Measurements from ENCODE around the gene NELFCD.

NELFCD gene

DNA sequence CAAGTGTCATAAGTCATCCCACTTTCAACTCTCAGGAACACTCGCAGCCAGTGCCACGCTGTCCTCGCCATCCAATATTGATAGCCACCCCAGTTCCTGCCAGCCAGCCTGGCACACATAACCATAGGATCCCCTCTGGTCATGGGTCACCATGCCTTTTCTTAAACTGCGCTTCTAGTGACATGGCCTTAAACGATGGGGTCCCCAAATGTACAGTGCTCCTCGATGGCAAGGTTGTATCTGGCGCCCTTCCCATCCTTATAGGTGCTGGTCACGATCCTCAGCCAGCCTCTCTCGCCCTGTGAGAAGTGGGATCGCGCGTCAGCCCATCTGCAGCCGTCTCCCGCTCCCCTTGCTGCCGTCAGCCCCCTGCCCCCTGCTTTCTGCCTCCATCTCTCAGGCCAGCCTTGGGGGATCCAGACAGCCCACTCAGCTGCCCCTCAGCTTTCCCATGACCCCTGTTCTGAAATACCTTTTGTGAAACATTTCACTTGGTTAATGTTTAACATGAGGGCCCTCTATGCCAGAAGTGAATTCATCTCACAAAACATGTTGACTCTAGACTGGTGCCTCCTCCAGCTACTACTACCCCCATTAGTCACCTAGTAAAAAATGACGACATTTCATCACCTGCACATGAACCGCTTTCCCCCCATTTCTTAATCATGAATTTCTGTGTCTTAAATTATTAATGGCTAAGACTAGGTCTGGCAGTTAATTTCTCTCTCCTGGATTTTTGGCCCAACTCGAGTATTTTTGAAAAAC is 14.6 kb downstream of the NELFCD start:
- DNase-seq, result no peak

DNA sequence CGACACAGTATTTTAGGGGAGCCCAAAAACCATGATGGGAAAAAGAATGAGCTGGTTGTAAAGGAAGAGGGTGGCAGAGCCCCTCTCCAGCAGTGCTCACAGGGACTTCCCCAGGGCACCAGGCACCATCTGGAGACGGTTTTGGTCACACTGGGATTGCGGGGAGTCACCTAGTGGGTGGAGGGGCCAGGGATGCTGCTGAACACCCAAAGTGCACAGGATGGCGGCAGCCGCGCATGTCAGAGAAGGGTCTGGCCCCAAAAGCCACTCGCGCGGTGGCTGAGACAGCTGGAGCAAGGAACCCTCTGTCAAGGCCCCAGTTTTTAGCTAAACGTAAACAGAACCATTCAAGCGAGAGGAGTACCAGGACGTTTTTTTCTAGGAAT is 15.2 kb downstream of the NELFCD start:
- DNase-seq, result no peak

DNA sequence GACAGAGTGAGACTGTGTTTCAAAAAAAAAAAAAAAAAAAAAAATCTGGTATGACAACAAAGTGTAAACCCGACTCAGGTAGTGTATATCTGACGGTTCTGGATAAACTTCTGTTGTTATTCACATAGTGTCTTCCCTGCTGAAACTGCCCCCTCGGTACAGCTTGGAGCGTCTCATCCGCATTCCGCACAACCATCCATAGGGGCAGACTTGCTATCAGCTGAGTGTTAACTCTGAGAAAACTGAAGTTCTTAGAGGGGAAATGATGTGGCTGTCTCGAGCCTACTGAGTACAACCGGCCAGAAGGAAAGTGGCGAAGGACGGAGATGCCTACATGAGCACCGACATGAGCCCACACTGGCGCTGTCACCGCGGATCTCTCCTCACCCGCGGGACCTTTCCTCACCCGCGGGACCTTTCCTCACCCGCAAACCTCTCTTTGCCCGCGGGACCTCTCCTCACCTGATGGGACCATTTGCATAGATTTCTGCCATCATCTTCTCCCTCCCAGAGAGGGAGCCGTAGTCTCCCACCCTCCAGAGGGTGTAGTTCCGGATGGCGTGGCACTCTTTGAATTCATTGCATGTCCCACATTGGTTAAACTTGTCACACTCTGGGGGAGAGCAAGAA is 16.2 kb downstream of the NELFCD start:
- no peak for DNase-seq

DNA sequence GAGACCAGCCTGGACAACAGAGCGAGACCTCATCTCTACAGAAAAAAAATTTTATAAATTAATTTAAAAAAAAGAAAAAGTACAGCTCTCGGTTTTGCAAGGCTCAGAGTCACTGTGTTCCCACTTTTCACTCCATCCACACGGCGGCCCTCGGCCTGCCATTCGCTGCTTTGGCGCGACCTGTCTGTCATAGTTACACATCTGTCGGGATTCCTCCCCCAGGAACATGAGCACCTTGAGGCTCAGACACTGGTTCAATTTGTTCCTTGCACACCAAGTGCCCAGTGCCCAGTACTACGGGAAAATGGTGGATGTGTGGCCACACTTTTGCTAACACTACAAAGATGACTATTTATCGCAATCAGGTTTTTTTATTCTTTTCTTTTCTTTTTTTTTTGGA is 17.6 kb downstream of the NELFCD start:
- no peak for DNase-seq

DNA sequence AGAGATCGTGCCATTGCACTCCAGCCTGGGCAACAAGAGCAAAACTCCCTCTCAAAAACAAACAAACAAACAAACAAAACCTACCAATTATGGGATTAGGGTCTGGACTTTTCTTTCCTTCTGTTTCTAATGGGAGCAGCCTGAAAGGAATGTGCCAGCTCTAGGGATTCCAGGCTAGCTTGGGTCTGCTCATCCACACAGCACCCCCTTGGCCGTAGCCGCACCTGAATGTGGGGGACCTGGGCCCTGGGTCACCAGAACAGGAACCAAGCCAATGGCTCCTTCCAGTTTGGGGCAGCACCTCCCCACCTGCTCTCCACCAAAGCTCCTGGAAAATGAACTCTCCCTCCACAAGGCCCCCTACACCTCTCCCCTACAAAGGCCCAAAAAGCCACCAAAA is 19.3 kb downstream of the NELFCD start:
- no peak for DNase-seq

DNA sequence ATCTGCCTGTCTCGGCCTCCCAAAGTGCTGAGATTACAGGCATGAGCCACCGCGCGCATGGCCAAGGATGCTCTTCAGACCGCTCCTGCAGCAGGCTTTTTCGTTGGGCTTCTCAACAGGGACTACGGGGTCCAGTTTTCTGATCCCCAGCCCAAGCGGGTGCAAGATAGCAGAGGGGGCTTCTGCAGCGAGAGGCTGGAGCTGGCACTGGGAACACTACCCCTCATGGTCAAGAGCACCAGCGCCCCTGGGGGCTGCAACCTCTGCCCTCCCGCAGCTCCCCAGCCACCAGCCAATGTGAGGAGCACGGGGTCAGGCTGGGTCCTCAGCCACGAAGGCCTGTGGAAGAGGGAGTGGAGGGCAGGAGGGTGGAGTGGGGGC is 20.0 kb downstream of the NELFCD start:
- no peak for DNase-seq

DNA sequence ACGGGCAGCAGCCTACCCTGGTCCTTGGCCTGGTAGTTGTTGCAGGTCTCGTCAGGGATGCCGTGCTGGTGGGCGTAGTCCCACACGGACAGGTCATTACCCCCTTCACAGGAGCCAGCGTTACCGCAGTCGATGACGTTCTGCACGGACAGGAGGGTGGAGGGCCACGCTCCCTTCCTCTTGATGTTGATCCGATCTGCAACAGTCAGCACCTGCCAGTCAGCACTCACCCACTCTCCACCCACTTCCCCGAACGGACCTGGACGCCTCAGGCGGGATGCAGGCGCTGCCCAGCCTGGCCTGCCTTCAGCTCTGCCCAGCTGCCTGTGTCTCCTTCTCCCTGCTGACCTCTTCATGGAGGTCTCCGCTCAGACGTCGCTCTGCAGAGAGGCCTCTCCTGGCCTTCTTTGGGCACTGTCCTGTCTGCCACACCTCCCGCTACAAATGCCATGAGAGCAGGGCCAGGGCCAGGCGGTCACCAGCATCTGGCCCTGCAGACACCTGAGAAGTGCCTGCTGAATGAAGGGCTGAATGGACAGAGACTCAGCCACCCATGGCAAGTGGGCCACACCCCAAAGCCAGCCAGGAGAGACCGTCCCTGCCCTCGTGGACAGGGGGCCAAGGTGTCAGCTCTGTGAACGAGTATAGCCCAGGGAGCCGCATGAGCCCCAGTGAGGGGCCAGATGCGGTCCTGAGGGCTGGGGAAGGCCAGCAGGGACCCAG is 20.6 kb downstream of the NELFCD start:
- DNase-seq, result no peak

DNA sequence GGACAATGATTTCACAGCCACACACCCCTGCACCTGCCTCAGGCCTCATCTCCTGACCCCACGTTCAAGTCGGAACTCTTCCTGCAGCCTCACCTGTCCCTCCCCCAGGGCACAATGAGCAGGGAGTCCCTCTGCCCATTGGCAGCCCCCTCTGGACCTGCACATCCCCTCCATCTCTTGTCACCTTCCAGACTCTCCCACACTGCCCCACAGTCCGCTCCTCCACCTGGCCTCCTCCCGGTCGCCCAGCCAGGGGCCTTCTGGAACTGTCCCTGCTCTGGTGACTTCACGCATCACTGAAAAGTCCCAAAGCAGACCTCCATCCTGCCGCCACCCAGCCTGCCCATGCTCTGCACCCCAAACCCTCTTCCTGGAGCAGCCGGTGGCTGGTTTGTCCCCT is 21.3 kb downstream of the NELFCD start:
- no peak for DNase-seq

DNA sequence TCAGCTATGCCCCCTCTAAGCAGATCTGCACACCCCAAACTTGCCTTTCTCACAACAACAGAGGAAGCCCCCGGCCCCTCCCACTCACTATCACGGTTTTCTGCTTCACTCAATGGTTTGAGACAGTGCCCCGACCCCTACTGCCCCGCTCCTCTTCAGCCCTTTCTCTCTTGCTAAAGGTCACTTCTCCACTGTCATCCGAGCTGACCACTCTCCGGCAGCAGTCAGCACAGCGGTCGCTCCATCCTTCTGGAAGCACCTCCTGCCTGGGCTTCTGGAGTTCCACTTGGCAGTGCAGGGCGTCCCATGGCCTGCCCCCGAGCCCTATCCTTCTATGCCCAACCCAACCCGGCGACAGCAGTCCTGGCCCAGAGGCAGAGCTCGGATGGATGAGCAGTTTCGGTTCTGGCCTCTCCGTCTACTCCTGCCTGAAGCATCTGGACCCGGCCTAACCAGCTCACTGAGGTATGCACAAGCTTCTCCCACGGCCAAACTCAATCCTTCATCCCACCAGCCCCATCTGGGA is 21.9 kb downstream of the NELFCD start:
- no peak for DNase-seq

DNA sequence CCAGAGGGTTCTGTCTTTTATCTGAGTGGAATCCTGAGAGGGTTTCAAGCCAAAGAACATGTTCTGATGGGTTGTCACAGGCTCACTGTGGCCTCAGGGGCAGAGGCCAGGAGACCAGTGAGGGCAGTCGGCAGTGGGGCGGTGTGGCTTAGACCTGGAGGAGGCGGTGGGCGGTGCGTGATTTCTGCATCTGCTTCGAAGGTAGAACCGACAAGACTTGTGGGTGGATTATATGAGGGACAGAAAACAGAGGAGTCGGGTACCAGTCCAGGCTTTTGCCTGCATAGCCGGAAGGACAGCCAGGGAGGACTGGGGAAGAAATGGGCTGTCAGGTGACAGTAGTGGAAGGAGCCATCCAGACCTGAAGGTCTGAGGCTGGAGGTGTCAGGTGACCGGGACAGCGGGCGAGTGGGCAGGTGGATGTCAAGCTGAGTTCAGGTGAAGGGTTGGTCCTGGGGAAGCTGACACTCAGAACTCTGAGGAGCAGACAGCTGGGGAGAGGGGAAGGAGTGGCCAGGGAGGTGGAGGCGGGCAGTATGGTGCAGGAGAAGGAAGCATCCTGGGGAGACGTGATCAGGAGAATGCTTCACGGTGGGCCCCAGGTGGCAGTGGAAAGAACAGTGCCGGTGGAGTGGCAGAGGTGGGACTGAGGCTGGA is 22.9 kb downstream of the NELFCD start:
- DNase-seq, result no peak

DNA sequence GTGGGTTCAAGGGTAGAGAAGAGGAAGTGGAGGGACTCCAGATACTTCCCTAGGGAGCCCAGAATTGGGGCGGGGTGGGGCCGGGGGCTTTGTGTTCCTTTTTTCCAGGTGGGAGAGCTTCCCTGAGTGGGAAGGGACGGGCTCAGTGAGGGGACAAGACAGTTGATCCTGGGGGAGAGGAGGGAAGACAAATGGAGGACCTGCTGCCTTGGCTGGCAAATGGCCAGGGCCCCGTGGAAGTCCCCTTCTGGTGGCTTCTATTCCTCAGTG is 23.4 kb downstream of the NELFCD start:
- no peak for DNase-seq

DNA sequence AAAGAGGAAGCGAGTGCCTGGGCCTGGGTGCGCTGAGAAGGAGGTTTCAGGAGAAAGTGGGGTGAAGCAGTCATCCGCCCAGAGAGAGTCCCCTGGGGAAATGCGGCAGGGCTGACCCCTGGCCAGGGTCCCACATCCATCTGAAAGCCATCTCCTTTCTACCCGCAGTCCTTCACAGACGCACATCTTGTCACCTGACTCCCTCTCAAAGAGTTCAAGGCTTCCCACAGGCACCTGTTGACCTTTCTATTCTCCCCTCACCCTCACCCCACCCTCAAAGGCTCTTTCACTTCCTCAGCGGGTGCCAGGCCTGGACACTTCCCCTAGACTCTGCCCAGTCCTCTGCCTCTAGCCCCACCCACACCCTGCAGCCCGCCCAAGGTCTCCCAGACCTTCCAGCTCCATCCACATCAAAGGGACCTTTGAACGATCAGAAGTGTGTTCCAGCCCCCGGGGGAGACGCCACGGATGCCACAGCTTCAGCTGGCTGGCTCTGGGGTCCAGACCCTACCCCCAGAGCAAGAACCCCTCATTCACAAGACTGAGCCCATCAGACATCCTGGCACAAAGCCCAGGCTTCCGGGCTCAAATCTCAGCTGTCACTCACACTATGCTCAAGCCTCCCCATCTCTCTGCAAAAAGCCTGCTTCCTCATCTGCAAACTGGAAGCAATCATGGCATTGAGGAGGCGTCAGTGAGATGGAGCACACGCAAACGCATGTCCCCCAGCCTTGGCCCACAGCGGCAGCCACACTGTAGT is 23.9 kb downstream of the NELFCD start:
- no peak for DNase-seq

DNA sequence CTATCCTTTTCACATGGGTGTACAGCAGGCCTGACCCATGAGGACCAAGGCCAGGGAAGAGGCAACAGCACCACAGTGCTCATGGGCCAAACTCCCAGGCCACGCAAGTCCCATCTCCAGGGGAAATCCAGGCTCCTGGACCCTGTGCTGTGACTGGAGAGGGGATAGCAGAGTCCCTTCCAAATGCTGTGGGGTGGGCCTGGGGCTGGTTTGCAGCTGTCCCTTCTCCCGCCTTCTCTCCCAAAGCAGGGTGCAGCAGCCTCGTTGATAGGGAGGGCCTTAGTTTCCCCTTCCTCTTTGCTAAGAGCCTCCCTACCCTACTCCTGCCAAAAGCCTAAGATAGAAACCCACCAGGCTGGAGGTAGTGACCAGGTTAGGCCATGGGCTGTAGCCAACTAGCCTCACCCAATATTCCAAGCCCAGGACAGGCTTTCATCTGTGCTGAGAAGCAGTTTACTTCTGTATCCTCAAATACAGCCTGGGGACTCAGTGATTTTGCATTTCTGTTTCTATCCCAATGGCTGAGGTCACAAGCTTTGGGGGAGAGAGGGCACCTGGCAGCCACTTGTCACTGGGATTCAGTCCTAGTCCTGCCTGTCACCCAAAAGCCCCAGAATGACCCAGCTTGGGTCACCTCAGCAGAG is 24.6 kb downstream of the NELFCD start:
- no peak for DNase-seq

DNA sequence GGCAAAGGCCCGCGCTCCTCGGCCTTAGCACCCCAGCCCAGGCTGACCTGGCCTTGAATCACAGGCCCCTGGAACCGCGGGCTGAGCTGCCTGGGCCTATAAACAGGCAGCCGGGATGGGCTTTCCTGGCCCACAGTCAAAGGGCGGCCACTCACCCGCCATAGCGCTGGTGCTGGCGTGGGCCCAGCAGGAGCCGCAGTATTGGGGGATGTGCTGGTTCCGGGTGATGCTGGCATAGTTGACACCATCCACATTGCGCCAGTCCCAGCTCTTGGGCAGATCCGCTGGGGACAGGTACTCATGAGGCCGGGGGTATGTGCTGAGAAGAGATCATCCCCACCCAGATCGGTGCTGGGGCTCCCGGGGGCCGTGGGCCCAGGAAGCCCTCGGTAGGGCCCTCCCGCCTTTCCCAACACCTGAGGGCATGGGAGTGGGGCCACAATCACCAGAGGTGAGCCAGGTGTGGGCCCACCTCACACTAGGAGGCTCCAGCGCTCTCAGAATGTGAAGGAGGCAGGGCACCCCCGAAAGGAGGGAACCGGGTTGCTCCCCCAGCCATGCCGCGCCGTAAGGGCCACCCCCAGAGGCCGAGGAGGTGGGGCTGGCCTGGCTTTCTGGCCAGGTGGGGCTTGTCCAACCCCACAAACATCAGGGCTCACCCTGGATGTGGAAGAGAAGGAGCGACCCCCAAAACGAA is 25.3 kb downstream of the NELFCD start:
- no peak for DNase-seq

DNA sequence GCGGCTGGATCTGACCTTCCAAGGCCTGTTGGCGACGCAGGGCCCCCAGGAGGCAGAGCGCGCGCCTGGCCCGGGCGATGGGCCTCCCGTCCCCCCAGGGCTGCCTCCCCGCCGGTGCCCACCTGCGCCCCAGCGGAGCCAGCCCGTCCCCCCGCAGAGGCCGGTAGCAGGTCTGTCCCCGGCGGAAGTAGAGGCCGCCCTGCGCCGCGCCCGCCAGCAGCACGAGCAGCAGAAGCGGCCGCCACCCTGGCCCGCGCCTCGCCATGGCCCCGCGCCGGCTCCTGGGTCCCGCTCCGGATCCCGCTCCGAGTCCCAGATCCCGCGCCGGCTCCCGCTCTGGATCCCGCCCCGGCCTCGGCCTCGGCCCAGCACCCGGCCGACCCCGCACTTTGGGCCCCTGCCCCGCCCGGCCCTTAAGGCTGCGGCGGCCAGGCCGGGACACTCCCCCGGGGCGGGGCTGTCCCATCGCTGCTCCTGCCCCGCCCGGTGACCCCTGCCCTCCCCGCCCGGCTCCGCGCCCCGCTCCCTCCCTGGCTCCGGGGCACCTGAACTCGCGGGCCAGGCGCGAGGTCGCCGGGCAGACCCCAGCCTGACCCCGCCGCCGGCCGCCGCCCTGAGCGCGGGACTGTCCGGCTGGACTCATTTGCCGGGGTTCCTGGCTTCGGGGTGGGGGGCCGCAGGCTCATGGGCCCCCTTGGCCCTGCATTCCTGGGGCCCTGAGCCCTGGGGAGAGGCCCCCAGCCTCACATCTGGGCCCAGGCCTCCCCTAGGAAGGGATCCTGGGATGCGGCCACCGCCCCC is 26.0 kb downstream of the NELFCD start, which contains the start of gene CTSZ:
Gene CTSZ (minus strand): TSS at position 391 of the 801 bp plus-strand sequence. CDS start 126 bp downstream, at position 265.
- no peak for DNase-seq

DNA sequence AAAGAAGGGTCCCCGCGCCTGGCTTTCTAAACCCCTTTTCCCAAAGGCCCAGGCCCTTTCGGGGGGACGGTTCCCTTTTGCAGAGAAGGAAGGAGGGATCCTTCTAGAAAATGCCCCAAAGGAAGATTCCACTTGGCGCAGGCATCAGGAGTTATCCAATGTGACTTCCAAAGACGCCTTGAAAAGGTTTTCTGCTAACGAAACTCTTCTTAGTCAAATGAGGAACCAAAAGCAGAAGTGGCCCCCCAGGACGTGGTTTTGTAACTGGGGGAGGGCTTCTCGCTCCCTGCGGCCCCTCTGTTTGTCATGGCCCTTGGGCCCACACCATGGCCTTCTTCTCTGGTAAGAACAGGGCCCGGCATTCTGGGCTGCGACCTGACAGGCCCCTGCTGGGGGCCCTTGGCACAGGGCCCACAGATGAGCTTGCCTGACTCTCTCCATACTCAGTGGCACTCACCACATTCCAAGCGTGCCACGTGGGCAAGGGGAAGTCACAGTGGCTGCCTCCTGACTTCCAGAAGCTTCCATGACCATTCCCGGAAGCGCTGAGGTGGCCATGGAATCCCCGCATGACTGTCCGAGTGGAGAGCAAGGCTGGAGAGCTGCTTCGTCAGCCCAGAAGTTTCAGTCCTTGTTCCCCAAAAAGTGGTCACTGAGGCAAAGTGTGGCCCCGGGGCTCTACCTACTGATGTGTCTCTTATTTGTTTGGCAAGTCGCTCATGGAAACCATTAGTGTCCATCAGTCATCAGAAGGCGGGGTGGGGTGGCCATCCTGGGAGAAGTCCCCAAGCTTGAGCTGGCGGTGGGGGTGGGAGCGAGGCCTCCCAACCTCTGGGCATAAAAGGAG is 26.8 kb downstream of the NELFCD start:
- DNase-seq, result no peak

DNA sequence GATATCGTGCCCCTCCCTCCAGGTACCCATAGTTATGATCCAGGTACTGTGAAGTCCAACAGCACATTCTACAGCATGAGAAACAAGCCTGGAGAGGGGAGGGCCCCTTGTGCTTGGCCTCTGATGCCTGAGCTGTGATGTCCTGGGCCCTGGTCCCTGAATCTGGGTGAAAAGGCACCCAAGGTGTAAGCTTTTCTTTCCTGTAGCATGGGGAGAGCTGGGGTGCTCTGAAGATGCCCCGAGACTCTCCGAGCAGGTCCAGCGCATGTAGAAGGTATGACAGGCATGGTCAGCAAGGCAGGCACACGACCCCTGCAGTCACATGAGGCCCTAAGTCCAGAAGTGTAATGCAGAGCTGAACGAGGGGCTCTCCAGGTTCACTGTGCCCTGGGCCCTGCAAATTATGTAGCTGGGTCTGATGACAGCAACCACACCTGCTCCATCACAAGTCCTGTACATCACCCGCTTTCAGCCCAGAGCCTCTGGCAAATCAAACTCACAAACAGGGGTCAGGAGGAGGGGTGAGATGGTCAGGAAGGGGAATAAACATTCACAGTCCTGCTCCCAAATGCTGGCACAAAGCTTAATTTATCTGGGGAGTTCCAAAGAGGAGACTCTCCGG is 27.8 kb downstream of the NELFCD start:
- DNase-seq, result no peak

DNA sequence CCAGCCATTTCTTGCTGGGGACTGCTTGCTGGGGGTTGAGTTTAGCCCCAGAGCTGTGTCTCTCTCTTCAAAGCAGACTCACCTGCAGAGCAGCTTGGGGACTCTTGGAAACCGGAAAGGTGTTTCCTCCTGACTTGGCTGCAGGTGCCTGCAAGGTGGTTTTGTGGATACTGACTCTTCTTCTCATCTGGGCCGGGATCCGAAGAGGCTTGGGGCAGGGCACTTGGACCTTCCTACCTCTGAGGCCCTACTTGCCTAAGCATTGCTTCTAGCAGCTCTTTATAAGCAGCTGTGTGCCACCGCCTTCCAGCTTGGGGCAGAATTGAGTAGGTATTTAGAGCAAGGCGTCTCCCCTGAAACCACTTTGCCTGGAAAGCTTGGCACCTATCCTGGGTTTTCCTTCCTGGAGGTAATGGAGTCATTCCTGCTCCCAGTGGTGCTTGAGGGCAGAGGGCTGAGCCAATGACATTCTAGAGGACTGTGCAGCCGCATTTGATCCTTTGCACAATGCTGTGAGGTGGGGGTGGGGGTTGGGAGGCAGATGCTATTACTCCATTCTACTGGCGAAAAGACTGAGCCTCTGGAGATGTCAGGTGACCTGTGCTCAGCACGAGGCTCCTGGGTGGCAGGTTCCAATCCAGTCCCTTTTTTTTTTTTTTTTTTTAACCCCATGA is 29.4 kb downstream of the NELFCD start:
- DNase-seq, result no peak
